Measurements from ENCODE around the gene ZNF562.

Gene ZNF562

DNA sequence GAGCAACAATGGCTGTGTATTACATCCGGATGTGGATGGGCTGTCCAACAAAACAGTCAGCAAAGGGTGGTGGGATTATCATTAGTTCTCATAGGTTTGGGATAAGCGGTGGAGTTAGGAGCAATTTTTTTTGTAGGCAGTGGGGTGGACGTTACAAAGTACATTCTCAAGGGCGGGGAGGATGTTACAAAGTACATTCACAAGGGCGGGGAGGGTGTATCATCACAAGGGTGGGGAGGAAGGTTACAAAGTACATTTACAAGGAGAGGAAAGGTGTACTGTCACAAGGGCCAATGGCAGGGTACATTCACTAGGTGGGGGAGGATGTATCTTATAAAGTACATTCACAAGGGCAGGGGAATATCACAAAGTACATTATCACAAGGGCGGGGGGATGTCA is 33.1 kb downstream of the ZNF562 start:
- DNase-seq: no peak

DNA sequence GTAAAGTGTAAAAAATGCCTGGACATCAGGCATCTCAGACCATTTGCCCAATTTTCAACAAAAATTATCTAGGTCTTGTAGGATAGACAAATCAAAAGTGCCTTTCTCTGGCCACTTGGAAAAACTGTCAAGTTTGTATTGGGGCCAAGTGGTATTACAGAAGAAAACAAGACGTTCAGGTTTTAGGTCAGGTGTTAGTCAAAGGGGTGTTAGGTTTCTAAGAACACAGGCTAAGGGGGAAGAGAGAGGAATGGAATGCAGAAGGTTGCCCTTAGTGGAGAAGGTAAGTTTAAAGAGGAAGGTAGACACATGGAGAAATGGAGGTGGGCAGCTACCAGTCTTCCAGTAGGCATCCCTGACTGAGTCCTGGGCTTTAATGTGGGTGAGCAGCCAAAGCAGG is 33.9 kb downstream of the ZNF562 start:
- DNase-seq: no peak

DNA sequence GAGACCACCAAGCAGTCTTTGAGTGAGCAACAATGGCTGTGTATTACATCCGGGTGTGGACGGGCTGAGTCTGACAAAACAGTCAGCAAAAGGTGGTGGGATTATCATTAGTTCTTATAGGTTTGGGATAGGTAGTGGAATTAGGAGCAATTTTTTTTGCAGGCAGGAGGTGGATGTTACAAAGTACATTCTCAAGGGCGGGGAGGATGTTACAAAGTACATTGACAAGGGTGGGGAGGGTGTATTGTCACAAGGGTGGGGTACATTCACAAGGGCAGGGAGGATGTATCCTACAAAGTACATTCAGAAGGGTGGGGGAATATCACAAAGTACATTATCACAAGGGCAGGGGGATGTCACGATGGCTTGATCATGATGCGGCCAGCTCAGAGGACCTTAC is 38.9 kb downstream of the ZNF562 start:
- no peak for DNase-seq

DNA sequence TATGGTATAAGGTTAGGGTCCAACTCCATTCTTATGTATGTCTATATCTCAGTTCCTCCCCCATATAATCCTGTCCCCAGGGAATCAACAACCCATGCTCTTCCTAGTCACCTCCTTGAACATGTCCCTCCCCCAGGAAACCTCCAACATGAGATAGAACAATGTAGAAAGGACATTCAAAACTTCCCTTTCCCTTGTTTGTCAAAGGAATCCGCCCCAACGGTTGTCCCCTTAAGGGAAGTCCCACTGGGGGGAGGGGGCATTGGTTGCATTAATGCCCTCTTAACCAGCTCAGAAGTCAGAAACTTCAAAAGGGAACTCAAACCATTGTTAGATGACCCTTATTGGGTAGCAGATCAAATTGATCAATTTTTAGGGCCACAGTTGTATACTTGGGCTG is 47.0 kb downstream of the ZNF562 start:
- DNase-seq: no peak

DNA sequence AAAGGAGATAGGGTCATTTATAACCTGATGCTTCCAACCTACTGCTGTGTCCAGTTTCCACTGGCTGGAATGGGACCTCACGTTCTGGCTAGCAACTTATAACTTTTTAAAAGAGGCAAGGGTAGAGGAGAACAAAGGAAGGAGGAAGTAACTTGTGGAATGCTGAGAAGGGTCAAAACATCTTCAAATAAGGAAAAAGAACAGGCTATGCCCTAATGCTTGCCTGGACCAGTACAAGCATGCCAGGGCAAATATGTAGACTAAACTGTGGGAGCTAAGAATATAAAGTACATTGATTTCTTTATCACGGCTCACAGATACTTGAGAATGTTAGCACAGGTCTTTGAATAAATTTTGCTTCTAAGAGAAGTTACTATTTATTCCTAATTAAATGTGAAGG is 52.4 kb downstream of the ZNF562 start:
- DNase-seq: no peak

DNA sequence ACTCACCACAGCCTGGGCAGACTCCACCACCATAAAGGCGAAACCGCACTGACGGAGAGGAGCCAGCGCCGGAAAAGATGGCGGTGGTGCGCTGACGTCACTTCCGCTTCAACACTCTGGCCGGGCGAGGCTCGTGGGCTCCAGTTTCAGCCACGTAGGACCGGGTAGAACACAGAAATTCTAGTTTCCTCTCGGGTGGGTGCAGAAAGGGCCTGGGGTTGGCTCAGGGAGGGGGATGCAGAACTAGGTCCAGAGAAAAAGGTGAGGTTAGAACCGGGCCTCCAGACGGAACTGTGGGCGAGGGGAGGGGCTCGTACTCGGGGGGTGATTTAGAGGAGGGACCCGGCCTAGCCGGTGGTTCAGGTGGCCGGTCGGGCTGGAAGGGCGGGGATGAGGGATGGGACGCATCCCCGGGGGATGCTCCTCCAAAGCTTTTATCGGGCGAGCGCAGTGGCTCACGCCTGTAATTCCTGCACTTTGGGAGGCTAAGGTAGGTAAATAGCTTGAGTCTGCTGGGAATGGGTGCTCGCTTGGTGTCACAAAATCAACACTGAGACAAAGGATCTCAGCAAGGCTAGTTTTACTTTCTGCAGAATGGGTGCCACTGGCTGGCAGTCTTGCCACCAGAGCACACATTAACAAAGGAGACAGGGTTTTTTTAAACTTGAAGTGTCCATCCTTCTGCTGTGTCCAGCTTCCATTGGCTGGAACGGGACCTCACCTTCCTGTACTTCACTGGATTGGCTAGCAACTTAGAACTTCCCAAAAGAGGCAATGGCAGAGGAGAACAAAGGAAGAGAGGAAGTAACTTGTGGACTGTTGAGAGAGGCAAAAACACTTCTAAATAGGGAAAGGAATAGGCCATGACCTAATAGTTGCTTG is 53.5 kb downstream of the ZNF562 start, which contains the start of gene ZNF561:
Gene ZNF561, minus strand, starts transcription at position 77 of the 882 bp plus-strand sequence. CDS start 1,776 bp downstream, outside the sequence.
- DNase-seq: peak; percentile 51

DNA sequence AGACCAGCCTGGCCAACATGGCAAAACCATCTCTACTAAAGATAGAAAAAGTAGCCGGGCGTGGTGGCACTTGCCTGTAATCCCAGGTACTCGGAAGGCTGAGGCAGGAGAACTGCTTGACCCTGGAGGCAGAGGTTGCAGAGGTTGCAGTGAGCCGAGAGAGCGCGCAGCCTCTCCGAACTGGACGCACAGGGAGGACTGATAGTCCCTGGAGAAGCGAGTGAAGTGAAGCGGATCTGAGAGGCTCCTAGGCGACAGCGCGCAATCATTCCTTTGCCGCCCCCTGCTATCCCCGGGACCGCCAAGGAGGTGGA is 54.1 kb downstream of the ZNF562 start:
- no peak for DNase-seq

DNA sequence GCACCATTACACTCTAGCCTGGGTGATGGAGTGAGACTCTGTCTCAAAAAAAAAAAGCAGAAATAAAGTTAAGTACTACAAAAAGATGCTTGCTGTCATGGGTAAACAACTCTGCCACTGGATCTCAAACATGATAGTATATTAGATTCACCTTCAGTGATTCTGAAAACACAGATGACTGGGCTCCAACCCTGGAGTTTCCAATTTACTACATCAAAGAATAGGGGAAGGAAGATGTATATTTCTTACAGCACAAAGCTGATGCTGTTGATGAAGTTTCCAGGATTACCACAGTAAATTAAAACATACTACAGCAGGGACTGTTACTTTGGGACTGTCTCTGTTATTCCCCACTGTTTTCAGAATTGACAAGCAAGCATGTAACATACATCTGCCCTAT is 59.1 kb downstream of the ZNF562 start:
- no peak for DNase-seq

DNA sequence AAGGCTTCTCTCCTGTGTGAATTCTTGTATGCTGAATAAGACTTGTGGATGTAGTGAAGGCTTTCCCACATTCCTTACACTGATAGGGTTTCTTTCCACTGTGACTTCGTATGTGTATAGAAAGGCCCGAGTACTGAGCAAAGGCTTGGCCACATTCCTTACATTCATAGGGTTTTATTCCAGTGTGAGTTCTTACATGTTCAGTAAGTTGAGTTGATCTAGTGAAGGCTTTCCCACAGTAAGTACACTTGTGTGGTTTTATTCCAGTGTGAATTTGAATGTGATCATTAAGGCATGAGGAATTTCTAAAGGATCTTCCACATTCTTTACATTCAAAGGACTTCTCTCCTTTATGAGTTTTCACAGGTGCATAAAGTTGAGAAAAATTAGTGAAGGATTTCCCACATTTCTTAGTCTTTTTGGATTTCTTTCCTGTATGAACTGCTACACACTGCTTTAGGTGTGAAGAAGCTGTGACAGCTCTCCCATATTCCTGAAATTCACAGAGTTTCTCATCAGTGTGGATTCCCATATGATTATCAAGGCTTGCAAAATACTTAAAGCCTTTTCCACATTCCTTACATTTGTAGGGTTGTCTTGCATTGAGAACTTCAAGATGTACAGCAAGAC is 64.3 kb downstream of the ZNF562 start:
- no peak for DNase-seq

DNA sequence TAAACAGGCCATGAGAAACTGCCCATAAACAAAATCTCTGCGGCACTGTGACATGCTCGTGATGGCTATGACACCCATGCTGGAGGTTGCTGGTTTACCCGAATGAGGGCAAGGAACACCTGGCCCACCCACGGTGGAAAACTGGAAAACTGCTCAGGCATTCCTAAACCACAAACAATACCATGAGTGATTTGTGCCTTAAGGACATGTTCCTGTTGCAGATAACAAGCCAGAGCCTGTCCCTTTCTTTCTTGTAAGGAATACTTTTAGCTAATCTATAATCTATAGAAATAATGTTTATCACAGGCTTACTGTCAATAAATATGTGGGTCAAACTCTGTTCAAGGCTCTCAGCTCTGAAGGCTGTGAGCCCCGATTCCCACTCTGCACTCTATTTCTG is 66.0 kb downstream of the ZNF562 start:
- DNase-seq: no peak

DNA sequence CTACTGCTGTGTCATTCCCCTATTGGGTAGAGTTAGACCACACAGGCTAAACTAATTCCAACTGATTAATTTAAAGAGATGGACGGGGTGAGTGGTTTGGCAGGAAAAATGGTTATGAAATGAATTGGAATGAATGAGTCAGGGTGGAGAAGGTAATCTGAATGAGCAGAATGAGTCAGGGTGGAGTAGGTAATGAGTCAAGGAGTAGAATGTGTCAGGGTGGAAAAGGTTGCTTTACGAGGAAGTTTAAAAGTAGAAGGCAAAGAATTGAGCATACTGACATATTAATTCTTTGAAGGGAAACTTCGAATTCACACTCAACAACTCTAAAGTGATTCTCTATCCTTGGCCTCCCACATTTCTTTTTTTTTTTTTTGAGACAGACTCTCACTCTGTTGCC is 77.9 kb downstream of the ZNF562 start:
- DNase-seq: no peak
